ENCODE results near the gene C4orf50. TPM values are rescaled to one million over a fixed set of nuclear protein-coding genes. Genes with fewer than 3 reads are reported as not detected.

Gene C4orf50
- polyA plus RNA-seq, 4 donors = 0.04 to 0.49 TPM; not detected in 2

DNA sequence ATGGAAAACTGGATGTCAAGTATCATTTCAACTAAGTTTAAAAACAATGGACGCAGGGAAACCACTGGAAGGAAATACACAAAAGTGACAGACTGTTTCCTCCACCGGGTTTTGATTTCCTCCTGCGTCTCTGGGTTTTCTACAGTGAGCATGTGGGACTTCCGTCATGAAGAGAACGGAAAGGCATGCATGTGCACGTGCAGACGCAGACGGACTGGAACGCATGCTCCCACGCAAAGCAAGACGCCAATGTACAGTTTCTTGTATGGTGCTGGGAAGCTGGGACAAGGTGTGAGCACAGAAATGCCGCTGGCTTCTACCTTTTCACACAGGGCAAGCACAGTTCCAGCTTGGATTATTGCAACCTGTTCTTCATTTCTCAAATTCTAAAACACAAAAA, 30.3 kb upstream of the C4orf50 start:
- H3K27ac ChIP-seq (ENCODE audit: low read depth in 1 of 3, low read length in 2 of 3) = no peak overlapping the region
- H3K27me3 ChIP-seq (ENCODE audit: control insufficient read depth in 3 of 3, insufficient read depth in 3 of 3, low read length in 3 of 3) = no peaks in the 10 kb centered on the region
- no peaks in the 10 kb centered on the region for H3K4me1 ChIP-seq (ENCODE audit: control insufficient read depth in 3 of 3, insufficient read depth in 2 of 3, low read depth in 1 of 3, low read length in 2 of 3)
- 65 to 85% (median 66%) methylated on average over 12 of the region's 12 CpGs for WGBS, 3 donors
- DNase-seq (no peak), FAIRE-seq (no peak)
- H3K36me3 ChIP-seq (ENCODE audit: control insufficient read depth in 3 of 3, insufficient read depth in 2 of 3, low read depth in 1 of 3, low read length in 3 of 3) = no peaks in the 10 kb centered on the region
- H3K4me3 ChIP-seq (ENCODE audit: low read depth in 1 of 3, low read length in 3 of 3) = no peak overlapping the region
- H3K9me3 ChIP-seq (ENCODE audit: control insufficient read depth in 2 of 2, insufficient read depth in 1 of 2, low read depth in 1 of 2, low read length in 1 of 2) = no peaks in the 10 kb centered on the region

DNA sequence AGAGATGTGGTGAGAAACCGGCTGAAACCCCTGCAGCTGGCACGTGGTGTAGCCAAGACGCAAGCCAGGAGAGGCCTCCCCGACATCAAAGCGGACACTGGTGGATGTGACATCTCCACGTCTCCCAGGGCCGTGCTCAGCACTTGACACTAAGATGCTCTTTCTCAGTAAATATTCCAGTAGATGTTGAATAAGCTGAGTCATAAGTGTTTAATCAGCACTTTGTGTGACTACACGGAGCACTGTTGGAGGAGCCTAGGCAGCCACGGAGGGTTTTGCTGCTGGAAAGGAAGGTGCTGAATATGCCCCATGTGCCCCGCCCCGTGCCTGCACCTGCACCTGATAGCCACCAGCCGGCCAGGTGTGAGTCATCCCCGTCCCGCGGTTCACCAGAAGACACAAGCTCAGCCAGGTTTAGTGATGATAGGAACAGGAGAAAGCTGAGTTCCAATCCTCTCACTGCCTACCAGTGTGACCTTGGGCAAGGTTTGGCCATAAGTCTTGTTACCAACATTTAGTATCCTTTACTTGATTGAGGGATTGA, 29.0 kb upstream of the C4orf50 start:
- Histone ChIP-seq H3K9me3 (ENCODE audit: control insufficient read depth in 2 of 2, insufficient read depth in 1 of 2, low read depth in 1 of 2, low read length in 1 of 2) (no peaks in the 10 kb centered on the region), H3K4me1 (ENCODE audit: control insufficient read depth in 3 of 3, insufficient read depth in 2 of 3, low read depth in 1 of 3, low read length in 2 of 3) (no peaks in the 10 kb centered on the region), H3K4me3 (ENCODE audit: low read depth in 1 of 3, low read length in 3 of 3) (no peak overlapping the region), H3K36me3 (ENCODE audit: control insufficient read depth in 3 of 3, insufficient read depth in 2 of 3, low read depth in 1 of 3, low read length in 3 of 3) (no peaks in the 10 kb centered on the region), H3K27ac (ENCODE audit: low read depth in 1 of 3, low read length in 2 of 3) (no peak overlapping the region), H3K27me3 (ENCODE audit: control insufficient read depth in 3 of 3, insufficient read depth in 3 of 3, low read length in 3 of 3) (no peaks in the 10 kb centered on the region)
- FAIRE-seq = no peak
- 43 to 73% (median 57%) methylated on average over 15 of the region's 15 CpGs for WGBS, 3 donors
- DNase-seq = peak in 1 of 2 donors; percentile 3

DNA sequence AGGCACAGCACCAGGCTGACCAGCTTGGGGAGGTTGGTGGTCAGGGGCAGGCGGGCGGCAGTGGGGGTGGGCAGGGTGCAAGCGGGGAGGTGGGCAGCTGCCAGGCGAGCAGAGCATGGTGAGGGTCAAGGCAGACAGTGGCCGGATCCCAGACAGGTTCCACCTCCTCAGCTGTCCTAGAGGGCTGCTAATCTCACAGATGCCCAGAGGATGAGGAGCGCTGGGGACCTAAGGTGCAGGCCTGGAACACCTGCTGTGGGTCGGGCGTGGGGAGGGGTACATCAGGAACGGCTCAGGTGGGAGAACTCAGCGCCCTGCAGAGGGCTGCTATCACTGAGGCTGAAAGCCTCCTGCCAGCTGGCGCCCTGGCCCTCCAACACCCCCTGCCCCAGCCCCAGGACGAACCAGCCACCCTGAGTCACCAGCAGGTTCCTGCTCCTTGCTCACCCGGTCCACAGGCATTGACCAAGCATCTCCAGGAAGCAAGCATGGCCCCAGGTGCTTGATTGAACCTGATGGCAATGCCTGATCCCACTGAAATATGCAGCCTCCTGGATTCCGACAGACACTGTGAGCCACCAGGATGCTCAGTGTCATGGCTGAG, 28.4 kb upstream of the C4orf50 start:
- Histone ChIP-seq H3K27ac (ENCODE audit: low read depth in 1 of 3, low read length in 2 of 3) (no peak overlapping the region), H3K9me3 (ENCODE audit: control insufficient read depth in 2 of 2, insufficient read depth in 1 of 2, low read depth in 1 of 2, low read length in 1 of 2) (no peaks in the 10 kb centered on the region), H3K27me3 (ENCODE audit: control insufficient read depth in 3 of 3, insufficient read depth in 3 of 3, low read length in 3 of 3) (no peaks in the 10 kb centered on the region), H3K36me3 (ENCODE audit: control insufficient read depth in 3 of 3, insufficient read depth in 2 of 3, low read depth in 1 of 3, low read length in 3 of 3) (no peaks in the 10 kb centered on the region), H3K4me3 (ENCODE audit: low read depth in 1 of 3, low read length in 3 of 3) (no peak overlapping the region), H3K4me1 (ENCODE audit: control insufficient read depth in 3 of 3, insufficient read depth in 2 of 3, low read depth in 1 of 3, low read length in 2 of 3) (no peaks in the 10 kb centered on the region)
- DNase-seq (no peak), FAIRE-seq (no peak)
- 72 to 87% (median 75%) methylated on average over 13 to 14 of the region's 14 CpGs for WGBS, 3 donors

DNA sequence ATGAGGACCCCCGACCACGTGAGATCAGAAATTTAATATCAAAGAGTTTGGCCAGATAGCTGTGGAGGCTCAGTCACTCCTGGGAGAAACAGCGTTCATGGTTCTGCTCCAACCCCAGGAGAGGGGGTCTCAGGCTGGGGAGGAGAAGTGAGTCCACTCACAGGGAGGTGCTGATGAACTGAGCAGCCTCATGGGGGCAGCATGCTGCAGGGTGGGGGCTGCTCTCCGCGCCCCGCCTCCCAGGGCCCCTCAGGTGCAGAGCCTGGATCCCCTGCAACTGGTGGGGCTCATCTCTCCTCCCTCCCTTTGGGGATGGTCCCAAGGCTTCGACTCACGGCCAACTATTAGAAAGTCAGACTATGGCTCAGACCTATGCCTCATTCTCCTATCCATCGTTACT, 26.6 kb upstream of the C4orf50 start:
- FAIRE-seq (no peak), DNase-seq (no peak)
- no peak overlapping the region for H3K27ac ChIP-seq (ENCODE audit: low read depth in 1 of 3, low read length in 2 of 3)
- H3K4me1 ChIP-seq (ENCODE audit: control insufficient read depth in 3 of 3, insufficient read depth in 2 of 3, low read depth in 1 of 3, low read length in 2 of 3) = no peaks in the 10 kb centered on the region
- 35 to 43% (median 36%) methylated on average over 9 of the region's 9 CpGs for WGBS, 3 donors
- no peak overlapping the region for H3K4me3 ChIP-seq (ENCODE audit: low read depth in 1 of 3, low read length in 3 of 3)
- peaks cover 0 to 3% (median 0%) of the 10 kb centered on the region in 3 donors for H3K27me3 ChIP-seq (ENCODE audit: control insufficient read depth in 3 of 3, insufficient read depth in 3 of 3, low read length in 3 of 3)
- no peaks in the 10 kb centered on the region for H3K36me3 ChIP-seq (ENCODE audit: control insufficient read depth in 3 of 3, insufficient read depth in 2 of 3, low read depth in 1 of 3, low read length in 3 of 3)
- H3K9me3 ChIP-seq (ENCODE audit: control insufficient read depth in 2 of 2, insufficient read depth in 1 of 2, low read depth in 1 of 2, low read length in 1 of 2) = no peaks in the 10 kb centered on the region

DNA sequence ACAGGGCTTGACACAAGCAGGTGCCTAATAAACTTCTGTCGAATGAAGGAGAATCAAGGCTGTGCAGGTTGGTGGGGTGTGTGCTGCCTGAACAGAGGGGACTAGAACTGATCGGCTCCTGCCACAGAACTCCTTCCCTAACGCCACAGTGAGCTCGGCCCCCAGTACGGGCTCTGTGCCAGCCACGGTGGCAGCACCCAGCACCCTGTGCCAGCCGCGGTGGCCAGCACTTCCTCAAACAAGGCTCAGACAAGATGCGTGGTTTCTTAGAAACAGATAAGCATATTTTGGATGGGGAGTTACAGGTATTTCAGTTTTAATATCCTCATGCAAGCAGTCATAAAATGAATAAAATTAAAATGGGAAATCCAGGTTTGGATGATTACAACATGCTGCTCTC, 26.0 kb upstream of the C4orf50 start:
- H3K27me3 ChIP-seq (ENCODE audit: control insufficient read depth in 3 of 3, insufficient read depth in 3 of 3, low read length in 3 of 3) = peaks cover 0 to 3% (median 0%) of the 10 kb centered on the region in 3 donors
- no peak overlapping the region for H3K27ac ChIP-seq (ENCODE audit: low read depth in 1 of 3, low read length in 2 of 3)
- H3K4me3 ChIP-seq (ENCODE audit: low read depth in 1 of 3, low read length in 3 of 3) = no peak overlapping the region
- FAIRE-seq = no peak
- 34 to 61% (median 40%) methylated on average over 9 of the region's 9 CpGs for WGBS, 3 donors
- H3K4me1 ChIP-seq (ENCODE audit: control insufficient read depth in 3 of 3, insufficient read depth in 2 of 3, low read depth in 1 of 3, low read length in 2 of 3) = no peaks in the 10 kb centered on the region
- no peaks in the 10 kb centered on the region for H3K9me3 ChIP-seq (ENCODE audit: control insufficient read depth in 2 of 2, insufficient read depth in 1 of 2, low read depth in 1 of 2, low read length in 1 of 2)
- no peaks in the 10 kb centered on the region for H3K36me3 ChIP-seq (ENCODE audit: control insufficient read depth in 3 of 3, insufficient read depth in 2 of 3, low read depth in 1 of 3, low read length in 3 of 3)
- no peak for DNase-seq

DNA sequence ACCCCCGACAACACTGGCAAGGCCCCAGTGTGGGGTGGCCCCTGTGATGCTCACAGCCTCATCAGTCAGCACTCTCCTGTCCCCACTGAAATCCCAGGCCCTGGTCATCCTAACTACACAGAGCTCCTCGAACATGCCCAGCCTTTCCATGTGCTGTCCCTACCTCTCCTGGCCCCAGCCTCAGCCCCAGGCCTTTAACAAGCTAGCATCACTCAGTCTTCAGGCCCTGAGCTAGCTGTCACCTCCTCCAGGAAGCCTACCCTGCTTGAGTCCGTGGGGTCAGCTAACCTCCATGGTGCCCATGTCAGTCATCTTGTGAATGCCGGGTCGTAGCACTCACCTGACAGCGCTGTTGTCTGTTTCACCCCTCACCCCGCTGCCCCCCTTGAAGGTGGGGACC, 25.6 kb upstream of the C4orf50 start:
- Histone ChIP-seq H3K4me3 (ENCODE audit: low read depth in 1 of 3, low read length in 3 of 3) (no peak overlapping the region), H3K36me3 (ENCODE audit: control insufficient read depth in 3 of 3, insufficient read depth in 2 of 3, low read depth in 1 of 3, low read length in 3 of 3) (no peaks in the 10 kb centered on the region), H3K27me3 (ENCODE audit: control insufficient read depth in 3 of 3, insufficient read depth in 3 of 3, low read length in 3 of 3) (peaks cover 0 to 3% (median 0%) of the 10 kb centered on the region in 3 donors), H3K4me1 (ENCODE audit: control insufficient read depth in 3 of 3, insufficient read depth in 2 of 3, low read depth in 1 of 3, low read length in 2 of 3) (no peaks in the 10 kb centered on the region), H3K9me3 (ENCODE audit: control insufficient read depth in 2 of 2, insufficient read depth in 1 of 2, low read depth in 1 of 2, low read length in 1 of 2) (no peaks in the 10 kb centered on the region), H3K27ac (ENCODE audit: low read depth in 1 of 3, low read length in 2 of 3) (no peak overlapping the region)
- 69 to 80% (median 80%) methylated on average over 7 of the region's 7 CpGs for WGBS, 3 donors
- FAIRE-seq = no peak
- no peak for DNase-seq

DNA sequence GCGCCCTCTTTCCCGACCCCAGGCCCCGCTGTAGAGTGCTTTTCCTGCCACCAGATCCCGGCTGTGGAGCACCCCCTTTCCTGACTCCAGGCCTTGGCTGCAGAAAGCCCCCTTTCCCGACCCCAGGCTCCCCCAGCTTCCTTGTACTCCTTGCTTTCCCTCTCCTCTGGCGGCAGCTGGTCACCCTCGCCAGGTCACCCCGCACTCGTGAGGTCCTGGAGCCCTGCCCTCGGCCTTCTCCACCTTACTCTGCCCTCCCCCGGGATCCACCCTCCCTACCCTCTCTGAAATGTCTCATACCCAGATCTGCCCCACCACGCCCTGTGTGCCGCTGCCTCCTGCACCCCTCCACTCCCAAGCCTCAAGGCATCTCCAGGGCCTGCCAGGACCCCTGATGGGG, 25.0 kb upstream of the C4orf50 start:
- Histone ChIP-seq H3K4me3 (ENCODE audit: low read depth in 1 of 3, low read length in 3 of 3) (no peak overlapping the region), H3K27ac (ENCODE audit: low read depth in 1 of 3, low read length in 2 of 3) (no peak overlapping the region), H3K36me3 (ENCODE audit: control insufficient read depth in 3 of 3, insufficient read depth in 2 of 3, low read depth in 1 of 3, low read length in 3 of 3) (no peaks in the 10 kb centered on the region), H3K9me3 (ENCODE audit: control insufficient read depth in 2 of 2, insufficient read depth in 1 of 2, low read depth in 1 of 2, low read length in 1 of 2) (no peaks in the 10 kb centered on the region), H3K27me3 (ENCODE audit: control insufficient read depth in 3 of 3, insufficient read depth in 3 of 3, low read length in 3 of 3) (peaks cover 0 to 3% (median 0%) of the 10 kb centered on the region in 3 donors), H3K4me1 (ENCODE audit: control insufficient read depth in 3 of 3, insufficient read depth in 2 of 3, low read depth in 1 of 3, low read length in 2 of 3) (no peaks in the 10 kb centered on the region)
- FAIRE-seq = no peak
- no peak for DNase-seq
- 77 to 80% (median 78%) methylated on average over 11 to 13 of the region's 13 CpGs for WGBS, 3 donors

DNA sequence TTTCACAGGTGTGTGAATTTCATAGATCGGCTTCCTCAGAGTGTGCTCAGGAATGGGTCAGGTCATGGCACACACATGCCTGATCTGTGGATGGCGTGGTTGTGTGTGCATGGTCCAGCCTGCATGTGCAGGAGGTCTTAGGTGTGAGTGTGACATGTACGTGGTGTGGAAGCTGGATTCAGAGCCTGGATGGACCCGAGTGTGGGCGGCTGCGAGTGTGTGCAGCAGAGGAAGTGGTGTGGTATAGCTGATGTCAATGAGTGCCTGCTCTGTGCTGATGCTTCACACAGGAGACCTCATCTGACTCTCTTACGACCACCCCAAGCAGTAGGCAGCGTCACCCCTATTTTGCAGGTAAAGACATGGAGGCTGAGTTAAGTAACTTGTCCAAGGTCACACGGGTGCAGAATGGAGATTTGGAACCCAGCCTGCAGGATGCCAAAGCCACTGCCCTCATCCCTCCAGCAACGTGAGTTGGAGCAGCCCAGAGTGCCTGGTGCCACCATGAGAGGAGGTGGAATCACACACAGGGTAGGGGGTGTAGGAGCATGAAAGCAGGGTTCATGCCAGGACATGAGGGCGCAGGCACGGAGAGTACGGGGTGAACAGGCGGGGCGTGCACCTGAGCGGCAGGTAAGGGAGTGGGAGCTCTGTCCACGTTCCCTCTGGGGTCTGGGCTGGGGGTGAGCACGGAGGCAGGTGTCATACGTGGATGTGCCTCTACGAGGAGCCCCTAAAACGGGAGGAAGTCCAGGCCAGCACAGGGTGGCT, 24.2 kb upstream of the C4orf50 start:
- Histone ChIP-seq H3K27ac (ENCODE audit: low read depth in 1 of 3, low read length in 2 of 3) (no peak overlapping the region), H3K36me3 (ENCODE audit: control insufficient read depth in 3 of 3, insufficient read depth in 2 of 3, low read depth in 1 of 3, low read length in 3 of 3) (no peaks in the 10 kb centered on the region), H3K27me3 (ENCODE audit: control insufficient read depth in 3 of 3, insufficient read depth in 3 of 3, low read length in 3 of 3) (peaks cover 0 to 3% (median 0%) of the 10 kb centered on the region in 3 donors), H3K4me1 (ENCODE audit: control insufficient read depth in 3 of 3, insufficient read depth in 2 of 3, low read depth in 1 of 3, low read length in 2 of 3) (no peaks in the 10 kb centered on the region), H3K9me3 (ENCODE audit: control insufficient read depth in 2 of 2, insufficient read depth in 1 of 2, low read depth in 1 of 2, low read length in 1 of 2) (no peaks in the 10 kb centered on the region), H3K4me3 (ENCODE audit: low read depth in 1 of 3, low read length in 3 of 3) (no peak overlapping the region)
- DNase-seq (no peak), FAIRE-seq (no peak)
- WGBS, 3 donors = 72 to 79% (median 73%) methylated on average over 21 of the region's 21 CpGs
